B cell (primary cell): ENCODE data around the gene SCN4B. TPM values are rescaled to one million over a fixed set of nuclear protein-coding genes. Genes with fewer than 3 reads are reported as not detected.

ENCODE experiments used
- ATAC-seq: fragments of 200-7000 bp; cut with Tn5 transposase; one replicate; pipeline ENCODE4 v1.10.0; 2021; ENCODE audit warnings: low read depth, mild to moderate bottlenecking, moderate number of reproducible peaks, moderate library complexity
- CTCF ChIA-PET: fragments of 350-600 bp; sonication (Branson Sonifier 250); formaldehyde crosslinking; loops from one replicate; lab custom pipeline; 2021; ENCODE audit warnings: antibody characterized with exemption, inconsistent platforms; lab: Charles Lee
- POLR2A ChIA-PET: fragments of 350-600 bp; sonication (Branson Sonifier 250); formaldehyde crosslinking; loops from one replicate; lab custom pipeline; 2021; ENCODE audit warnings: antibody characterized with exemption; lab: Charles Lee
- DNase-seq: peaks from one replicate; pipeline ENCODE4 v3.0.0; 2013
- H2AFZ ChIP-seq: 2 replicates; pipeline ENCODE4 v1.6.1; 2012; ENCODE audit warnings: mild to moderate bottlenecking, low read depth, low read length; ENCODE audit not compliant: insufficient read depth, poor library complexity, severe bottlenecking
- H3K27ac ChIP-seq, 2 donors: 1 replicate in 1 of 2; 2 replicates in 1 of 2; pipeline ENCODE4 v1.5.1; 2012 to 2013; ENCODE audit warnings: low read length in 2 of 2, mild to moderate bottlenecking in 2 of 2, moderate library complexity in 1 of 2
- H3K27me3 ChIP-seq, 4 experiments: fragments of 200-600 bp in 1 of 4; sonication (generic) in 1 of 4; replicated peaks in 1 of 4; 1 replicate in 2 of 4; 2 replicates in 2 of 4; pipeline versions ENCODE4 v1.6.1 to v1.7.0; 2013 to 2016; ENCODE audit warnings: low read length in 3 of 4, mild to moderate bottlenecking in 2 of 4, mixed read lengths in 1 of 4, moderate library complexity in 1 of 4; ENCODE audit not compliant: insufficient read depth in 4 of 4, control insufficient read depth in 3 of 4; ENCODE audit errors: control extremely low read depth in 1 of 4
- H3K36me3 ChIP-seq, 2 experiments: replicated peaks in 1 of 2; 1 replicate in 1 of 2; 2 replicates in 1 of 2; pipeline versions ENCODE4 v1.6.1 to v1.7.1; 2013; ENCODE audit warnings: low read length in 1 of 2; ENCODE audit not compliant: insufficient read depth in 2 of 2, control insufficient read depth in 1 of 2; ENCODE audit errors: control extremely low read depth in 1 of 2, extremely low read depth in 1 of 2
- H3K4me1 ChIP-seq, 2 donors: fragments of 200-600 bp in 1 of 2; sonication (generic) in 1 of 2; 1 replicate in 1 of 2; 2 replicates in 1 of 2; pipeline versions ENCODE4 v1.5.1 to v1.6.1; 2013 to 2017; ENCODE audit warnings: low read length in 2 of 2; ENCODE audit not compliant: control insufficient read depth in 2 of 2, insufficient read depth in 2 of 2
- H3K4me2 ChIP-seq: replicated peaks from 2 replicates; pipeline ENCODE3; 2012; ENCODE audit warnings: mild to moderate bottlenecking, low read depth, low read length; ENCODE audit not compliant: poor library complexity, severe bottlenecking
- H3K4me3 ChIP-seq, 5 experiments: fragments of 200-600 bp in 1 of 5; sonication (generic) in 1 of 5; 1 replicate in 3 of 5; 2 replicates in 2 of 5; pipeline versions ENCODE4 v1.5.1 to v1.7.0; 2011 to 2016; ENCODE audit warnings: low read length in 4 of 5, mild to moderate bottlenecking in 4 of 5, low read depth in 2 of 5, control low read depth in 1 of 5, moderate library complexity in 1 of 5; ENCODE audit not compliant: insufficient read depth in 1 of 5; ENCODE audit errors: control extremely low read depth in 1 of 5, extremely low read depth in 1 of 5
- H3K79me2 ChIP-seq: fragments of 200-600 bp; sonication (generic); one replicate; pipeline ENCODE4 v1.6.0; 2016; ENCODE audit warnings: low read length; ENCODE audit not compliant: control insufficient read depth, insufficient read depth
- H3K9ac ChIP-seq: fragments of 200-600 bp; sonication (generic); 2 replicates; pipeline ENCODE4 v1.6.1; 2017; ENCODE audit warnings: mild to moderate bottlenecking, low read length, moderate library complexity
- H3K9me3 ChIP-seq, 3 donors: one replicate each; pipeline versions ENCODE4 v1.6.1 to v1.7.1; 2013; ENCODE audit warnings: low read length in 2 of 3; ENCODE audit not compliant: control insufficient read depth in 2 of 3, insufficient read depth in 1 of 3; ENCODE audit errors: control extremely low read depth in 1 of 3
- H4K20me1 ChIP-seq: 2 replicates; pipeline ENCODE4 v1.6.0; 2012; ENCODE audit warnings: mild to moderate bottlenecking, low read length; ENCODE audit not compliant: insufficient read depth, control insufficient read depth, poor library complexity, severe bottlenecking
- H3K27ac Mint-ChIP-seq: one replicate; pipeline ENCODE4 v1.8.0; 2021; ENCODE audit warnings: mixed read lengths
- H3K27me3 Mint-ChIP-seq: one replicate; pipeline ENCODE4 v1.8.0; 2021; ENCODE audit warnings: mixed read lengths
- H3K4me1 Mint-ChIP-seq: one replicate; pipeline ENCODE4 v1.8.0; 2021; ENCODE audit warnings: mixed read lengths
- H3K4me3 Mint-ChIP-seq: one replicate; pipeline ENCODE4 v1.8.0; 2021; ENCODE audit warnings: mixed read lengths
- H3K9me3 Mint-ChIP-seq: one replicate; pipeline ENCODE4 v1.8.0; 2022; ENCODE audit warnings: mixed read lengths; ENCODE audit not compliant: insufficient read depth
- EZH2 ChIP-seq: IDR thresholded peaks from 2 replicates; pipeline ENCODE4 v1.6.1; 2012; ENCODE audit warnings: borderline replicate concordance, low read depth, mild to moderate bottlenecking, moderate library complexity, low read length; ENCODE audit not compliant: insufficient read depth, poor library complexity, severe bottlenecking
- WGBS: methylation state at CpG from one replicate; pipeline ENCODE4 v1.1.5; 2013; ENCODE audit warnings: missing lambda C conversion rate; ENCODE audit not compliant: insufficient coverage; 5-methylcytosine and 5-hydroxymethylcytosine counted together
- intact Hi-C: fragments of 100-400 bp; cut with micrococcal nuclease; formaldehyde crosslinking; loops from one replicate; pipeline ENCODE4 v1.10.0; 2022
- polyA plus RNA-seq: library from polyadenylated mRNA; depleted of rRNA; stranded (reverse); fragments of >200 nt; gene quantifications from 2 replicates; pipeline ENCODE4 v1.2.3, GENCODE V29; 2012
- total RNA-seq, 2 donors: library from RNA; stranded (reverse); fragments of 120-200 nt in 1 of 2; gene quantifications; 1 replicate in 1 of 2; 2 replicates in 1 of 2; pipeline versions ENCODE4 v1.2.3 to v1.2.4, GENCODE V29; 2013 to 2022
- TF ChIP-seq, protein P1 (sequence below): fragments of 200-600 bp; IDR thresholded peaks from one replicate; pipeline ENCODE4 v1.8.0; 2022; ENCODE audit warnings: antibody characterized with exemption, mild to moderate bottlenecking

The SCN4B gene
- total and polyA plus RNA-seq, 2 donors (not counting 1 experiment from before 2014, with no cell fraction given), result not detected

- H3K4me1 ChIP-seq, result peaks cover 11 to 15% of the 10 kb centered on the region in 2 donors
- H3K4me2 ChIP-seq, result peak overlapping the region; percentile 8
- peak overlapping the region in 1 of 2 donors; percentile 25 for H3K27ac ChIP-seq
- ChIA-PET CTCF (interaction anchor here (1.0 to 1.3 kb wide), 2 partner anchors 16 to 35 kb away, joined by 4 read pairs; no protein-coding TSS in a partner anchor), POLR2A (interaction anchor here (0.6 kb wide), 1 partner anchor 106 kb away, joined by 3 read pairs; no protein-coding TSS in a partner anchor)
- 55% methylated on average over 2 of the region's 4 CpGs for WGBS
- Mint-ChIP-seq H3K4me3 (no peak overlapping the region), H3K9me3 (peaks cover 4% of the 10 kb centered on the region), H3K4me1 (peaks cover 14% of the 10 kb centered on the region), H3K27ac (no peak overlapping the region), H3K27me3 (peaks cover 4% of the 10 kb centered on the region)
- no peaks in the 10 kb centered on the region for H3K79me2 ChIP-seq
- no peaks in the 10 kb centered on the region for H3K36me3 ChIP-seq
- intact Hi-C loops, result no loop called here
- TF ChIP-seq, protein P1, sequence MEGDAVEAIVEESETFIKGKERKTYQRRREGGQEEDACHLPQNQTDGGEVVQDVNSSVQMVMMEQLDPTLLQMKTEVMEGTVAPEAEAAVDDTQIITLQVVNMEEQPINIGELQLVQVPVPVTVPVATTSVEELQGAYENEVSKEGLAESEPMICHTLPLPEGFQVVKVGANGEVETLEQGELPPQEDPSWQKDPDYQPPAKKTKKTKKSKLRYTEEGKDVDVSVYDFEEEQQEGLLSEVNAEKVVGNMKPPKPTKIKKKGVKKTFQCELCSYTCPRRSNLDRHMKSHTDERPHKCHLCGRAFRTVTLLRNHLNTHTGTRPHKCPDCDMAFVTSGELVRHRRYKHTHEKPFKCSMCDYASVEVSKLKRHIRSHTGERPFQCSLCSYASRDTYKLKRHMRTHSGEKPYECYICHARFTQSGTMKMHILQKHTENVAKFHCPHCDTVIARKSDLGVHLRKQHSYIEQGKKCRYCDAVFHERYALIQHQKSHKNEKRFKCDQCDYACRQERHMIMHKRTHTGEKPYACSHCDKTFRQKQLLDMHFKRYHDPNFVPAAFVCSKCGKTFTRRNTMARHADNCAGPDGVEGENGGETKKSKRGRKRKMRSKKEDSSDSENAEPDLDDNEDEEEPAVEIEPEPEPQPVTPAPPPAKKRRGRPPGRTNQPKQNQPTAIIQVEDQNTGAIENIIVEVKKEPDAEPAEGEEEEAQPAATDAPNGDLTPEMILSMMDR, result no peak
- TF ChIP-seq EZH2, result no peak
- H3K9me3 ChIP-seq, result peaks cover 0 to 28% (median 18%) of the 10 kb centered on the region in 3 donors
- DNase-seq, result peak; percentile 27
- H4K20me1 ChIP-seq, result no peaks in the 10 kb centered on the region
- no peak overlapping the region for H3K9ac ChIP-seq
- no peak overlapping the region for H3K4me3 ChIP-seq
- H3K27me3 ChIP-seq, result no peaks in the 10 kb centered on the region
- H2AFZ ChIP-seq, result no peak overlapping the region
- peak; percentile 21 for ATAC-seq
Observed at GRCh38 chr11:118088531-118088930, 64.1 kb downstream of the SCN4B start.

GRCh38 chr11:118087931-118088330 is 64.7 kb downstream of the SCN4B start:
- Histone ChIP-seq H3K27ac (no peak overlapping the region), H3K4me3 (no peak overlapping the region), H3K9ac (no peak overlapping the region), H4K20me1 (no peaks in the 10 kb centered on the region), H3K4me1 (peaks cover 11 to 15% of the 10 kb centered on the region in 2 donors), H3K9me3 (peaks cover 0 to 28% (median 18%) of the 10 kb centered on the region in 3 donors), H3K27me3 (no peaks in the 10 kb centered on the region), H3K4me2 (no peak overlapping the region), H3K79me2 (no peaks in the 10 kb centered on the region), H3K36me3 (no peaks in the 10 kb centered on the region), H2AFZ (no peak overlapping the region)
- H3K27ac Mint-ChIP-seq, result no peak overlapping the region
- no peak overlapping the region for H3K4me3 Mint-ChIP-seq
- intact Hi-C loops, result no loop called here
- peaks cover 9% of the 10 kb centered on the region for H3K27me3 Mint-ChIP-seq
- H3K4me1 Mint-ChIP-seq, result peaks cover 14% of the 10 kb centered on the region
- TF ChIP-seq, protein P1, result no peak
- TF ChIP-seq EZH2, result no peak
- 95% methylated on average over 2 of the region's 6 CpGs for WGBS
- CTCF ChIA-PET, result interaction anchor here (1.3 kb wide), 1 partner anchor 34 kb away, joined by 4 read pairs; no protein-coding TSS in a partner anchor
- POLR2A ChIA-PET, result no interaction called here
- DNase-seq (no peak), ATAC-seq (no peak)
- H3K9me3 Mint-ChIP-seq, result peaks cover 4% of the 10 kb centered on the region
